ENCODE results near the gene SPTBN1.

SPTBN1 gene

DNA sequence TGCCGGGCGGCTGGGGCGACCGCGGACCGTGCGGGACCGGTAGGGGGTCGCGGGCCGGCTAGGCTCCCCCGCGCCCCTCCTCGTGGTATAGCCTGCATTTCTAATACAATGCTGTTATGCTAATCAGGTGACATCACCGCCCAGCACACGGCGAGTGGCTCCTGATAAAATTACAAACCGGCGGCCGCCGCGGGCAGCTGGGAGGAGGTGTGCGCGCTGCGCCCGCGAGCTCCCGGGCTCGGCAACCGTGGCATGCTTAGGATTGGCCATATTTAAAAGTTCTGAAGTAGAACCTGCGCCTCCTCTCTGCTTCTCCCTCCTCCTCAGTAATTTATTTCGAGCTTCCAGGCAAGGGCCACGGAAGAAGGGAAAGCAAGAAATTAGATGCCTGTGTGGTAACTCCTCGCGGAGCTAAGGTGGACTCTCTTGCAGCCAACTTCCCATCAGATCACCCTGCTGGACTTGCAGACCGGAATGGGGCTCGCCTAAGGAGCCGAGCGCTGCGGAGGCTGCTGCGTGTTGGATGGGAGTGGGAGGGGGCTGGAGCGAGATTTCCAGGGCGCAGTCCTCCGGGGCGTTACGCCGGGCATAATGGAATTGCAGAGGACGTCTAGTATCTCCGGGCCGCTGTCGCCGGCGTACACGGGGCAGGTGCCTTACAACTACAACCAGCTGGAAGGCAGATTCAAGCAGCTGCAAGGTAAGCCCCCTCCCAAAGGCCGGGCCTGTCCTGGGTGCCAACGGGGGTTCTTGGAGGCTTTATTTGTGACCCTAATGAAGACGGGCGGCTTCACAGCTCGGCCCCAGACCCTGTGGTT, 102.3 kb downstream of the SPTBN1 start:
- peak; percentile 54 for DNase-seq

GRCh38 chr2:54559006-54559445, 102.9 kb downstream of the SPTBN1 start:
- no peak for DNase-seq

GRCh38 chr2:54559593-54560145, 103.5 kb downstream of the SPTBN1 start:
- DNase-seq, result no peak

DNA sequence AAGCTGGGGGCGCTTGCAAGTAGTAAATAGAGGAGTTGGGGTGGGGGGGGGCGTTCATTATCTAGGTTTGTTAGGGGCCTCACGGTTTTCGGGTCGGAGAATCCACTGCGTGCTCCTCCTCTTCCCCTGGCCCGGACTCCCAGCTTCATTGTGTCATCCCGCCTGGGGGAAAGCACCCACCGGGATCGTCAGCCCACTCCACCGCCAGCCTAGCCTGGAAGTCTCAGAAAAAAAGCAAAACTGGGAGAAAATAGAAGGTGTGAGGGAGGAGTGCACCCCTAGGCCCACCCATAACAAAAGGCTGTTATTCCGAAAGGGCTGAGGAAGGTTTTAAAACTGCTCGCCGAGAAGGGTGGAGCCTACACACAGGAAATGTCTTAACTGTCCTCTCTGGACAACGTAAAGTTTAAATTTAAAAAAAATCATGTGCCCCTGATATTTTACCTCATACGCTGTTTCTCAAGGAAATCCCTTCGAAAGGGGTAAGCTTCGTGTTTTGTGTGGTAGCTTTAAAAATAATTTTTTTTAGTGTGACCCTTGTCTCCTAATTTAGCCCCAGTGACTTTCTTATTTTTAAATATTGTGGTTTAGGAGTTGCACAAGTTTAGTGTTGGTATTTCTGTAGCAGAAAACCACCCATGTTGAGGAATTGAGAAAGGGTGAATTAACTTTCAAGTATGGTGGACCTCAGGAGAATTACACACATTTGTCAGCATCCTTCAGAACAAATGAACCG, 104.2 kb downstream of the SPTBN1 start:
- no peak for DNase-seq

DNA sequence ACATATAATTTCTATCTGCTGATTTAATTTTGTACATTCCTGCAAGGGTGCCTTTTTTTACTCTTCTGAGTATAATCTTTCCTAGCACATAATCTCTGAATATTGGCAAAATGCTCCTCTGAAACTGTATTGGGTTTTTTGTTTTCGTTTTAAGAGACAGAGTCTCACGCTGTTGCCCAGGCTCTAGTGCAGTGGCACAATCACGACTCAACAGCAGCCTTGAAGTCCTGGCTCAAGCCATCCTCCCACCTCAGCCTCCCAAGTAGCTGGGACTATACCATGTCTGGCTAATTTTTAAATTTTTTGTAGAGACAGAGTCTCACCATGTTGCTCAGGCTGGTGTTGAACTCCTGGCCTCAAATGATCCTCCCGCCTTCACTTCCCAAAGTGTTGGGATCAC, 104.9 kb downstream of the SPTBN1 start:
- DNase-seq, result no peak

DNA sequence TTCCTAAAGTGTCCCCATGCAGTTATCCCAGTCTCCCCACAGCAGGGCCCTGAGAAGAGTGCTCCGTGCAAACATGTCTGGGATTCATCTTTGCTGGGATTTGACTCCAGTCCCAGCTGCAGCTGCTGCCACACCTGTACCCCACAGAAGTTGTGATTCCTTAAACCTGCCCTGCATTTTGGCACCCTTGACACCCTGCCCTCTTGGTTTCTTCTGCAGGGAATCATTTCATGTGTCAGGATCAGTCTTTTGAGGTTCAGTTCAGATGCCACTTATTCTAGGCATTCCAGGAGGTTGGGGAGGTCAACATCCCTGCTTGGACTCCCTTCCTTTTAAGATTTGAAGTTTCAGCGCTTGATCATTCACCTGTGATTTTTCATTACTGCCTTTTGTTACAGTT, 108.3 kb downstream of the SPTBN1 start:
- no peak for DNase-seq

- no peak for DNase-seq
Measured at GRCh38 chr2:54565551-54565950, 109.4 kb downstream of the SPTBN1 start.

DNA sequence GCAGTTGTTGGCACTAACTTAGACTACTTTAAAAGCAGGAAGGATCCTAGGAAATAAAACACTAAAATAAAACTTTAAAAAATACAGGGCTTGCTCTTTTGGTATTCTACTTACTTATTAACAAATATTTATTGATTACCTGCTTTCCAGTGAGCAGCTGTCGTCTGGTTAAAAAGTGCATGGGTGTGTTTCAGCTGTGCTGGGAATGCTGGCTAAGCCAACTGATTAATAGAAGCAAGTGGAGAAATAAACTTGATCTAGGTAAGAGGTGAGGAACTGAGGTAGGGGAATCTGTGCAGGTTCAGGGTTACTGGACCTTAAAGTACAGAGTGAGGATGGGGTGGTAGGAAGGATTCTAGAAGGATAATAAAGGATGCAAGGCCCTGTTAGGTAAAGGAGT, 110.8 kb downstream of the SPTBN1 start:
- DNase-seq, result no peak

DNA sequence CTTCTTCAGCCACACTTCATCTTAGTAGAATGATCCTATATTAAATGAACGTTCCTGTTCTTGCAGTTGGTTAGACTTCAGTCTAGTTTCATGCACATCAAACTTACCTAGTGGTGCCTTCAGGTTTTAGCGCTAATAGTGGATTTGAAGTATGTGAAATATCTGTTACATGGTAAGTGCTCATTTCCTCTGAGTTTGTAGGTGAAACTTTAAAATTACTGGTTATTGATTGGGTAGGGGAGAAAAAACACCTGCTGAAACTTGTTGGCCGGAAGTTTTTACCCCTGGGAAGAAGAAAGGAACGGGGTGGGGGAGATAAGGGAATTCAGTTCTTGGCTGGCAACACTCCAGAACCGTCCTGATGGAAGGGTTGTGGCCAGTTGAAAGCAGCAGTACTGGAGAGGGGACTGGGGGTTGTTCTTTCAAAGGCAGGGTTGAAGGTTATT, 112.8 kb downstream of the SPTBN1 start:
- no peak for DNase-seq

DNA sequence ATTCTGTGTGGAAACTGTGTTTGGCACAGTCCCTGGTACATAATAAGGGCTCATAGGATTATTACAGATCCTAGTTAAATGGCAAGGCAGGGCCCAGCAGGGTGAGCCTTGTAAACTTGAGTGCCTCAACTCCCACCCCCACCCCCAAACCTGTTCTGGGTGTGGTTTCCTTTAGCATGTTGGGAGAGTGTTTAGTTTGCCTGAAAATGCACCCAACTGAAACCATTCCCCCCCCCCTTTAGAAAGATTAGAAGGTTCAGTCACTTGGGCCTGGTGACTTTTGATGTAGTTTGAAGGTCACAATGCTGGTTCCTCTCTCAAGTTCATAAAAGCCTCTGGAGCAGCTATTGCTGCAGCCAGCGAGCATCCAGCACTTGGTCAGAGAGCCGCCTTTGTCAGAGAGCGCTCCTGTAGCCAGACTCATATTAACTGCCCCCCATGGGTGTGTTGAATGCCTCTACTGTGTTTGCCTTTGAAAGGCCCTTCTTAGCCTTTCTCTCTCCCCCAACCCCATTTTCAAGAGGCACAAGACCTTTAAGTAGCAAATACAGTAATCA, 113.7 kb downstream of the SPTBN1 start:
- no peak for DNase-seq

DNA sequence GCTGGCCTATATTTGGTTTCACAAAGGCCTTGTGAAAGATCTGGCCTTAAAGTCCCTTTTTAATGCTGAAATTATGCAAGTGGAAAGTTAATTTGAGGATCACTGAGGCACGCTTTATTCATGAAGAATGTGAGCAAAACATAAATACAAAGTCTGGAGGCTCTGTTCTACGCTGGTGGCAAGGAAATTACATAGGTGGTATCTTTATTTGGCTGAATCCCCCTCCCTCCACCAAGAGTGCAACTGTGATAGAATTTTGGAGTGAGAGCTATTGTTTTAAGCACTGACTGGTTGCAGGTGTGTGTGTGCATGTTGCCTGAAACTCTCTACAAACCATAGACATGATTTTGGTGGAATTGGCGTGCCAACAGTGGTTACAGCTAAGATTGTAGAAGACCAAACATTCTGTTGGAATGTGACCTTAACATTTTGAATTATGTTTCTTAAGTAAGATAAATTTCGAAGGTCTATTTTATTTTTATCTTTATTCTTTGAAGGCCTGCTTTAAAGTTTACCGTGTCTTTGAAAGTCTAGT, 114.3 kb downstream of the SPTBN1 start:
- no peak for DNase-seq

- DNase-seq, result no peak
Measured at GRCh38 chr2:54570925-54571694, 115.0 kb downstream of the SPTBN1 start.

DNA sequence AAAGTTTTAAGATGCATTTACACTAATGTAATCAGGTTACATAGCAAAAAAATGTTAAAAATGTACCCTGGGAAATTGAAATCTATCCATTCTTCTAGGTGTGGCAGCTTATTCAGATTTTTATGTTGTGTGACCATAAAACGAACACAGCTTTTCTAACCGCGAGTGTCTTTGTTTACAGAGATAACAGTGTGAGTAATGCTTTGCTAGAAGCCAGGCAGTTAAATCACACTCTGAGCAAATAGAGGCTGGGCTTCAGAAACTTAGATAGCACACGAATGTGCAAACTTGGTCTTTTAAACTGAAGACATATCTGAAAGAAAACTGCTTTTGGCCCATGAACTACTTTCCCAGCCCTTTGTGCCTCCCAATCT, 116.1 kb downstream of the SPTBN1 start:
- DNase-seq, result peak; percentile 66

DNA sequence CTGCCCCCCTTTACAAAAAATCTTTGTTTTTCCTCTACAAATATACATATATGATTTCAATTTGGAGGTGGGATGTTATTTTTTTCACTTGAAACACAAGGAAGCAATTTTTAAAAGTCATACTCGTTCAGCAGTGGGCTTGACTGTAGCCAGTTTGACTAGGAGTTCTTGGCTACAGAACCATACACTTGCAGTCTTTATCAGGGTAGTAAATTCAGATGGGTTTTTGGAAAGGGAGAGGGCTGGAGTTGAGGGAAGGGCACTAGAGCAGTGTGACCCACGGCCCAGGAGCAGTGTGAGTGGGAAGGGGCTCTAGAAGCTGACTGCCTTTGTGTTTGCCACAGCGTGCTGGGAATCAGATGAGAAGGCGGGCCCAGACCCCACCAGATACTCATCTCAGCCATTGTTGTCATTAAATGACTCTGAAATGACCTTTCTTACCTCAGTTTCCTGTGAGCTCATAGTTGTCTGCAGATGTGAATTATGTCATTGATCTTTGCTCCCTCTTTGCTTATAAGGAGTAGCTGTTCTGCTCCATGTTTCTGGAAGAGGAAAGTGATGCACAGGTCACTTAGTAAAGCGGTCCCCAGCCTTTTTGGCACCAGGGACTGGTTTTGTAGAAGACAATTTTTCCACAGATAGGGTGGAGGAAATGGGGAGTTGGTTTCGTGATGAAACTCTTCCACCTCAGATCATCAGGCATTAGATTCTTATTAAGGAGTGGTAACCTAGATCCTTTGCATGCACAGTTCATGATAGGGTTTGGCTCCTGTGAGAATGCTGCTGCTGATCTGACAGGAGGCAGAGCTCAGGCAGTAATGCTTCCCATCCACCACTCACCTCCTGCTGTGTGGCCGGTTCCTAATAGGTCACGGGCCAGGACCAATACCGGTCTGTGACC, 116.8 kb downstream of the SPTBN1 start:
- no peak for DNase-seq

- no peak for DNase-seq
Measured at GRCh38 chr2:54573537-54573919, 117.4 kb downstream of the SPTBN1 start.

DNA sequence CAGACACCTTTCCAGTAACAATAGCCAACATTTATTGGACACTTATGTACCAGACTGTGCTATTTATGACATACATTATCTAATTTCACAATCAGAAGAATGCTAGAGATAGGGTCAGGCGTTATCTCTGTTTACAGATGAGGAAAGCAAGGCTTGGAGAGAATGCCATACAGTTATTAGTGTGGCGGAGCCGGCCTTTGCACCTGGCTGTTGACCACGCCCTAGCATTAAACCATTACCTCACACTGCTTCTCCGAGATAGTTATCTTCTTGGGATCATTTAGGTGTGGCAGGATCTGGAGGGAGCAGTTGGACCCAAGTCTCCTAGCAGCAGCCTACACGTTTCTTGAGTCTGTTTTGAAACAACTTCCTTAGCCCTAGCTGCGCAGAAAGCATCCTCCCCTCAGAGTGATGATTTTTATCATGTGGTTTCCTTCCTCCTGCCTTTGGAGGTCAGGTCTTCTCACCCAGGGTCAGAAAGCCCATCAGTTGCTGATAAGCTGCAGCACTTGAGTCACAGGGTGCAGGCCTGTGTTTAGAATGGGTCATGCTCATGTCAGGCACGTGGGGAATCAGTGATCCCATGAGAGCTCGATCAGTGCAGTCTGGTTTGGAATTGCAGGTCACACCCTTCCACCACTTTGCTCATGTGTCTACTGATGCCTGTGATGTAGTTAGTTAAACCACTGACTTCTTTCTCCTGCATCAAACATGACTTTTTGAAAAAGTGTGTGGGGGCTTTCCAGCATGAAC, 118.2 kb downstream of the SPTBN1 start:
- DNase-seq, result no peak

GRCh38 chr2:54574860-54575247, 118.7 kb downstream of the SPTBN1 start:
- DNase-seq, result no peak

GRCh38 chr2:54575379-54575888, 119.3 kb downstream of the SPTBN1 start:
- DNase-seq, result no peak

DNA sequence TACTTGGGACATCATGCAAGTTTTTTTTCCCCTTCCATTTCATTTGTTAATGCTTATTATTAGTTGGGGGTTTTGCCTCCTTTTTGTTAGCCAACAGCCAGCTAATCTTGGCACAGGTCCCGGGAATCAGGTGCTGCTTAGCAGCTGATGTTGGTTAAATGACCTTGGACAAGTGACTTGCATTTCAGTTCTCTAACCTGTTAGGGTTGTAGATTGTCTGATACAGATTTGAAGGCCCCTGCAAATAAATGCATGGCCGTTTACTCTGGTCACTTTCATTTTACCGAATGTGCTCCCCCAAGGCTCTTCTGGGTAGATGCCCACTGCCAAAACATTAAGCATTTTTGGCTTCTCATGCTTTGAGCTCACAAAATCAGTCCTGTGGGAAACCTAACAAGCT, 120.9 kb downstream of the SPTBN1 start:
- peak; percentile 79 for DNase-seq

- peak; percentile 84 for DNase-seq
Measured at GRCh38 chr2:54577944-54578647, 122.0 kb downstream of the SPTBN1 start.

Measured in NCI-H345 (cell line).